ENCODE measurements around the gene ZNF208. TPM values are rescaled to one million over a fixed set of nuclear protein-coding genes. Genes with fewer than 3 reads are reported as not detected.

The ZNF208 gene
- total and polyA plus RNA-seq, 2 donors (not counting 3 experiments of a cell fraction or from before 2014, with no cell fraction given), result not detected

- dilution Hi-C loops (cut with MboI; ENCODE audit: extremely low pct_ligation_motif_present, low sequenced_read_pairs), result no loop called here
- no TSS peak for BruUV-seq (replicated peaks)
- intact Hi-C loops (cut with micrococcal nuclease), result no loop called here
- FAIRE-seq (no peak), DNase-seq (ENCODE audit: low read depth, low spot score) (no peak)
- H3K4me1 ChIP-seq (ENCODE audit: control insufficient read depth, extremely low read depth, insufficient read depth, low read length), result no peaks in the 10 kb centered on the region
- peaks cover 3% of the 10 kb centered on the region for H3K9me3 ChIP-seq (replicated peaks; ENCODE audit: control insufficient read depth, insufficient read depth, low read length)
- no peak overlapping the region for H3K27ac ChIP-seq (ENCODE audit: insufficient read depth, low read depth, low read length)
- ChIA-PET POLR2A (no interaction called here), CTCF (no interaction called here)
- no peaks in the 10 kb centered on the region for H3K36me3 ChIP-seq (ENCODE audit: control insufficient read depth in 2 of 2, extremely low read depth in 1 of 2, insufficient read depth in 2 of 2, low read length in 2 of 2)
- no peaks in the 10 kb centered on the region for H4K20me1 ChIP-seq (replicated peaks; ENCODE audit: control insufficient read depth, extremely low read depth, insufficient read depth, low read length)
- H2AFZ ChIP-seq (ENCODE audit: low read depth, low read length), result no peak overlapping the region
- H3K4me2 ChIP-seq (ENCODE audit: insufficient read depth, low read length), result no peak overlapping the region
- no peaks in the 10 kb centered on the region for H3K27me3 ChIP-seq (ENCODE audit: control insufficient read depth in 2 of 2, insufficient read depth in 2 of 2, low read length in 2 of 2)
- H3K9ac ChIP-seq (replicated peaks; ENCODE audit: extremely low read depth, insufficient read depth, low read length), result no peak overlapping the region
- H3K79me2 ChIP-seq (ENCODE audit: control insufficient read depth, insufficient read depth, low read length), result no peaks in the 10 kb centered on the region
- no peak overlapping the region for H3K4me3 ChIP-seq (replicated peaks in 1 of 3; ENCODE audit: insufficient read depth in 1 of 3, low read depth in 1 of 3, low read length in 3 of 3)
- no peaks in the 10 kb centered on the region for H3K9me1 ChIP-seq (replicated peaks; ENCODE audit: control insufficient read depth, extremely low read depth, insufficient read depth, low read length)
- TF ChIP-seq CTCF (IDR thresholded peaks at IDR 0.05; ENCODE audit: extremely low read depth in 1 of 2, insufficient read depth in 1 of 2, low read depth in 1 of 2, low read length in 2 of 2), result no peak
Observed at GRCh38 chr19:21900401-21900800, 110.3 kb downstream of the ZNF208 start.

- no TSS peak for BruUV-seq (replicated peaks)
- ChIA-PET POLR2A (no interaction called here), CTCF (no interaction called here)
- no peak for TF ChIP-seq EZH2 (IDR thresholded peaks at IDR 0.05; ENCODE audit: borderline replicate concordance, low read depth, low read length, severe bottlenecking)
- TF ChIP-seq MAX (IDR thresholded peaks at IDR 0.05; ENCODE audit: insufficient read depth, insufficient read length), result no peak
- TF ChIP-seq POLR2AphosphoS5 (IDR thresholded peaks at IDR 0.05; ENCODE audit: insufficient read depth, low read depth, low read length), result no peak
- TF ChIP-seq CTCF (IDR thresholded peaks at IDR 0.05; ENCODE audit: extremely low read depth in 1 of 2, insufficient read depth in 1 of 2, low read depth in 1 of 2, low read length in 2 of 2), result no peak
- TF ChIP-seq JUN (IDR thresholded peaks at IDR 0.05; ENCODE audit: borderline replicate concordance, insufficient read depth, insufficient read length, low read depth), result no peak
- TF ChIP-seq GATA2 (IDR thresholded peaks at IDR 0.05; ENCODE audit: insufficient read depth, insufficient read length, low read depth, low read length), result no peak
- TF ChIP-seq FOS (IDR thresholded peaks at IDR 0.05; ENCODE audit: borderline replicate concordance, insufficient read depth, low read length), result no peak
- TF ChIP-seq MYC (IDR thresholded peaks at IDR 0.05; ENCODE audit: low read depth, low read length), result no peak
- TF ChIP-seq POLR2A (IDR thresholded peaks at IDR 0.05; ENCODE audit: low read depth, low read length), result no peak
- FAIRE-seq, result no peak
- dilution Hi-C loops (cut with MboI; ENCODE audit: extremely low pct_ligation_motif_present, low sequenced_read_pairs) (no loop called here), intact Hi-C loops (cut with micrococcal nuclease) (no loop called here)
- Histone ChIP-seq H3K4me3 (replicated peaks in 1 of 3; ENCODE audit: insufficient read depth in 1 of 3, low read depth in 1 of 3, low read length in 3 of 3) (no peak overlapping the region), H3K27ac (ENCODE audit: insufficient read depth, low read depth, low read length) (no peak overlapping the region), H2AFZ (ENCODE audit: low read depth, low read length) (no peak overlapping the region), H4K20me1 (replicated peaks; ENCODE audit: control insufficient read depth, extremely low read depth, insufficient read depth, low read length) (no peaks in the 10 kb centered on the region), H3K36me3 (ENCODE audit: control insufficient read depth in 2 of 2, extremely low read depth in 1 of 2, insufficient read depth in 2 of 2, low read length in 2 of 2) (no peaks in the 10 kb centered on the region), H3K4me1 (ENCODE audit: control insufficient read depth, extremely low read depth, insufficient read depth, low read length) (no peaks in the 10 kb centered on the region), H3K9me3 (replicated peaks; ENCODE audit: control insufficient read depth, insufficient read depth, low read length) (peaks cover 6% of the 10 kb centered on the region), H3K79me2 (ENCODE audit: control insufficient read depth, insufficient read depth, low read length) (no peaks in the 10 kb centered on the region), H3K9me1 (replicated peaks; ENCODE audit: control insufficient read depth, extremely low read depth, insufficient read depth, low read length) (no peaks in the 10 kb centered on the region), H3K27me3 (ENCODE audit: control insufficient read depth in 2 of 2, insufficient read depth in 2 of 2, low read length in 2 of 2) (no peaks in the 10 kb centered on the region), H3K9ac (replicated peaks; ENCODE audit: extremely low read depth, insufficient read depth, low read length) (no peak overlapping the region), H3K4me2 (ENCODE audit: insufficient read depth, low read length) (no peak overlapping the region)
- no peak for DNase-seq (ENCODE audit: low read depth, low spot score)
Observed at GRCh38 chr19:21891086-21891485, 119.7 kb downstream of the ZNF208 start.
